ENCODE results near the gene LIFR.

LIFR gene

DNA sequence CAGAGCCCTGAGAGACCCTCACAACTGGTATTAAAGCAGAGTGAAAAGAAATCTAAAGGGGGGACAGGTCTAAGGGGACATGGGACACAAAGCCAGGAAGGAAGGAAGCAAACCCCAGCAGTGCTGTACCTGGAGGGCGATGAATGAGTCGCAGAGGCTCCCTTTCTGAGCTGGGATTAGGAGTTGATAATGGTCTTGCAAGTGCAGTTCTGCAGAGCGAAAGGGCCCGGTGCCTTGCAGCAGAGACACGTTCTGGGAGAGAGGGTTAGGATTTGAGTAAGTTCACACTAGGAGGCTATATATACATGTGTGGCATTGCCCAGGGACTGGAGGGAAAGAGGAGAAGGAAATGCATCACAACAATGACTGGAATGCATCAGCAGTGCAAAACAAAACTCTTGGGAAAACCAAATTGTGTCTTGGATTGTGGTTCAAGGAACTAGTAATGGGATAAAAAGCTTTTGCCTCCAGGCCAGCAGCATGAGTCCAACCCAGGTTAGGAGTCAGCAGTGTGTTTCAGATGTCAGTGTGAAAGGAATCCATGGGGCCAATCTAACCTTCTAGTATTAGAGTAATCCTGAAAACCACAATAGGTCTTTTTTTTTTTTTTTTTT lies 38.8 kb upstream of the LIFR start:
- TF ChIP-seq RAD21 (IDR thresholded peaks at IDR 0.05; ENCODE audit: low read depth) (no peak), TAF1 (IDR thresholded peaks at IDR 0.05; ENCODE audit: low read depth) (no peak), YY1 (IDR thresholded peaks at IDR 0.05; ENCODE audit: low read depth) (no peak), EP300 (IDR thresholded peaks at IDR 0.05; ENCODE audit: borderline replicate concordance) (no peak), FOXM1 (IDR thresholded peaks at IDR 0.05; ENCODE audit: borderline replicate concordance, low read depth) (no peak), TEAD4 (IDR thresholded peaks at IDR 0.05) (no peak), EGR1 (IDR thresholded peaks at IDR 0.05) (no peak), NFIC (IDR thresholded peaks at IDR 0.05) (no peak), TCF12 (IDR thresholded peaks at IDR 0.05; ENCODE audit: low read depth) (no peak), ZBTB7A (IDR thresholded peaks at IDR 0.05; ENCODE audit: low read depth) (no peak), CREB1 (IDR thresholded peaks at IDR 0.05; ENCODE audit: low read depth) (no peak)
- TF ChIP-seq, protein P1, sequence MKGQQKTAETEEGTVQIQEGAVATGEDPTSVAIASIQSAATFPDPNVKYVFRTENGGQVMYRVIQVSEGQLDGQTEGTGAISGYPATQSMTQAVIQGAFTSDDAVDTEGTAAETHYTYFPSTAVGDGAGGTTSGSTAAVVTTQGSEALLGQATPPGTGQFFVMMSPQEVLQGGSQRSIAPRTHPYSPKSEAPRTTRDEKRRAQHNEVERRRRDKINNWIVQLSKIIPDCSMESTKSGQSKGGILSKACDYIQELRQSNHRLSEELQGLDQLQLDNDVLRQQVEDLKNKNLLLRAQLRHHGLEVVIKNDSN (IDR thresholded peaks at IDR 0.05), result no peak
- TF ChIP-seq, protein P2, sequence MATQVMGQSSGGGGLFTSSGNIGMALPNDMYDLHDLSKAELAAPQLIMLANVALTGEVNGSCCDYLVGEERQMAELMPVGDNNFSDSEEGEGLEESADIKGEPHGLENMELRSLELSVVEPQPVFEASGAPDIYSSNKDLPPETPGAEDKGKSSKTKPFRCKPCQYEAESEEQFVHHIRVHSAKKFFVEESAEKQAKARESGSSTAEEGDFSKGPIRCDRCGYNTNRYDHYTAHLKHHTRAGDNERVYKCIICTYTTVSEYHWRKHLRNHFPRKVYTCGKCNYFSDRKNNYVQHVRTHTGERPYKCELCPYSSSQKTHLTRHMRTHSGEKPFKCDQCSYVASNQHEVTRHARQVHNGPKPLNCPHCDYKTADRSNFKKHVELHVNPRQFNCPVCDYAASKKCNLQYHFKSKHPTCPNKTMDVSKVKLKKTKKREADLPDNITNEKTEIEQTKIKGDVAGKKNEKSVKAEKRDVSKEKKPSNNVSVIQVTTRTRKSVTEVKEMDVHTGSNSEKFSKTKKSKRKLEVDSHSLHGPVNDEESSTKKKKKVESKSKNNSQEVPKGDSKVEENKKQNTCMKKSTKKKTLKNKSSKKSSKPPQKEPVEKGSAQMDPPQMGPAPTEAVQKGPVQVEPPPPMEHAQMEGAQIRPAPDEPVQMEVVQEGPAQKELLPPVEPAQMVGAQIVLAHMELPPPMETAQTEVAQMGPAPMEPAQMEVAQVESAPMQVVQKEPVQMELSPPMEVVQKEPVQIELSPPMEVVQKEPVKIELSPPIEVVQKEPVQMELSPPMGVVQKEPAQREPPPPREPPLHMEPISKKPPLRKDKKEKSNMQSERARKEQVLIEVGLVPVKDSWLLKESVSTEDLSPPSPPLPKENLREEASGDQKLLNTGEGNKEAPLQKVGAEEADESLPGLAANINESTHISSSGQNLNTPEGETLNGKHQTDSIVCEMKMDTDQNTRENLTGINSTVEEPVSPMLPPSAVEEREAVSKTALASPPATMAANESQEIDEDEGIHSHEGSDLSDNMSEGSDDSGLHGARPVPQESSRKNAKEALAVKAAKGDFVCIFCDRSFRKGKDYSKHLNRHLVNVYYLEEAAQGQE (IDR thresholded peaks at IDR 0.05; ENCODE audit: low read depth), result no peak
- TF ChIP-seq, protein P3, sequence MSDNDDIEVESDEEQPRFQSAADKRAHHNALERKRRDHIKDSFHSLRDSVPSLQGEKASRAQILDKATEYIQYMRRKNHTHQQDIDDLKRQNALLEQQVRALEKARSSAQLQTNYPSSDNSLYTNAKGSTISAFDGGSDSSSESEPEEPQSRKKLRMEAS (IDR thresholded peaks at IDR 0.05), result no peak

DNA sequence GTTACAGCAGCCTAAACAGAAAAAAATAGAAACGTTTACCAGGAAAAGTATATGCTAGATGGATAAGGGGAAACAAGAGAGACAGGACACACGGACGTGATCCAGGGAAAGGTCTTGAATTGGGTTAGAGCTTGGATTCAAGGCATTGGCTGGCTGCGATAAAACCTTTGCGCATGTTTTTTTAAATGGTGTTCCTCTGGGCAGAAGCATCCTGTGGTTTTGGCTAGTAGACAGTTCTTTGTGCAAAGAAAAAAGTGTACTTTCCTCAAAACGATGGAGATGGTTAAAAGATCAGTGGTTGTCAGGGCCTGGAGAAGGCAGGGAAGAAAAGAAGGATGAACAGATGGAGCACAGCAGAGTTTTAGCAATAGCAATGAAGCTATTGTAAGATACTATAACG lies 37.5 kb upstream of the LIFR start:
- TF ChIP-seq NFIC (IDR thresholded peaks at IDR 0.05) (no peak), TEAD4 (IDR thresholded peaks at IDR 0.05) (no peak)
- TF ChIP-seq, protein P1 (IDR thresholded peaks at IDR 0.05), result no peak
- TF ChIP-seq, protein P2 (IDR thresholded peaks at IDR 0.05; ENCODE audit: low read depth), result no peak

DNA sequence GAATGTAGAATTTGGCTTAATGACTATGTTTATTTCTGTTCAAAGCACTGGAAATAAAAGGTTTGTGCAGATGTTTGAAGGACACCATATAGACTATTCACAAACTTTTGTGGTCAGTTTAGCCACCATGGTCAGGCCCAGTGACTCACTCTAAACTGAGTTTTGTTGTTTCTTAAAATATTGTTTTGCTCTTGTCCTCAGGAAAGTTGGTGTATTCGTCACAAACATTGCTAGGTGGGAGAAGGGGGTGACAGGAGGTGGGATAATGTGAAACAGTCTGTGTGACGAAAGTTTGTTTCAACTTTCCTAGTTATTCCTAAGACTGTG lies 35.0 kb upstream of the LIFR start:
- TF ChIP-seq TAF1 (IDR thresholded peaks at IDR 0.05; ENCODE audit: low read depth) (no peak), FOXM1 (IDR thresholded peaks at IDR 0.05; ENCODE audit: borderline replicate concordance, low read depth) (no peak), ZBTB7A (IDR thresholded peaks at IDR 0.05; ENCODE audit: low read depth) (no peak), NFIC (IDR thresholded peaks at IDR 0.05) (no peak), YY1 (IDR thresholded peaks at IDR 0.05; ENCODE audit: low read depth) (no peak), TCF12 (IDR thresholded peaks at IDR 0.05; ENCODE audit: low read depth) (no peak), CREB1 (IDR thresholded peaks at IDR 0.05; ENCODE audit: low read depth) (no peak), CEBPB (IDR thresholded peaks at IDR 0.05) (no peak), RAD21 (IDR thresholded peaks at IDR 0.05; ENCODE audit: low read depth) (no peak), TEAD4 (IDR thresholded peaks at IDR 0.05) (no peak), EGR1 (IDR thresholded peaks at IDR 0.05) (no peak), EP300 (IDR thresholded peaks at IDR 0.05; ENCODE audit: borderline replicate concordance) (no peak)
- TF ChIP-seq, protein P2 (IDR thresholded peaks at IDR 0.05; ENCODE audit: low read depth), result no peak
- TF ChIP-seq, protein P1 (IDR thresholded peaks at IDR 0.05), result no peak
- TF ChIP-seq, protein P3 (IDR thresholded peaks at IDR 0.05), result no peak

DNA sequence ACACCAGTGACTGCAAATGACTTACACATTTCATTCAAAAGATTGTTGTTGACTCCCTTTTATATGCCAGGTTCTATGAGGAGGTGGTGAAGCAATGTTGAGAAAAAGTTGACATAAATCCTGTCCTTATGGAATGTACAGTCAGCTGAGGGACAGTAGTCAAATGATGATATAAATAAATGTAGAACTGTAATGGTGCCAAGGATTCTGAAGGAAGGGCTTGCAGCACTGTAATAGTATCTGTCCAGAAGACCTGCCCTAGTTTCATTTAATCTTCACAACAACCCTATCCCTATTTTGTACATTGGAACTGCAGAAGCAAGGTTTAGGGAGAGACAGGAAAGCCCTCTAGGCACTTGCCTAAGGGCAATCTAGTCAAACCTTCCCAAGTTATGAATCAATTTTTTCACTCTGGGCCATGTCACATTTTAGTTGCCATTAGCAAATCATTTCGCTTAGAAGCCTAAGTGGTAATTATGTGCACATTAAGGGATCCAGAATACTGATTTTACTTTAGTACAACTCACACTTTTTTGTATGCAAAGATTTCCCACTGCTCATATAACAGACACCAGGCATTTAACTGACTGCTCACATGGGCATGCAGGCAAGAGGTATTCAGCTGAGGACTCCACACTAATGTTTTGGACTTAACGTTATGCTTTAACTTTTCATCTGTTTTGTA lies 34.5 kb upstream of the LIFR start:
- TF ChIP-seq, protein P1 (IDR thresholded peaks at IDR 0.05), result no peak
- TF ChIP-seq ZBTB7A (IDR thresholded peaks at IDR 0.05; ENCODE audit: low read depth), result no peak
- TF ChIP-seq EP300 (IDR thresholded peaks at IDR 0.05; ENCODE audit: borderline replicate concordance), result no peak
- no peak for TF ChIP-seq TEAD4 (IDR thresholded peaks at IDR 0.05)
- no peak for TF ChIP-seq YY1 (IDR thresholded peaks at IDR 0.05; ENCODE audit: low read depth)
- no peak for TF ChIP-seq CREB1 (IDR thresholded peaks at IDR 0.05; ENCODE audit: low read depth)
- no peak for TF ChIP-seq EGR1 (IDR thresholded peaks at IDR 0.05)
- no peak for TF ChIP-seq NFIC (IDR thresholded peaks at IDR 0.05)
- no peak for TF ChIP-seq CEBPB (IDR thresholded peaks at IDR 0.05)
- TF ChIP-seq, protein P3 (IDR thresholded peaks at IDR 0.05), result no peak
- TF ChIP-seq, protein P2 (IDR thresholded peaks at IDR 0.05; ENCODE audit: low read depth), result no peak
- TF ChIP-seq TCF12 (IDR thresholded peaks at IDR 0.05; ENCODE audit: low read depth), result no peak
- no peak for TF ChIP-seq FOXM1 (IDR thresholded peaks at IDR 0.05; ENCODE audit: borderline replicate concordance, low read depth)
- TF ChIP-seq TAF1 (IDR thresholded peaks at IDR 0.05; ENCODE audit: low read depth), result no peak
- TF ChIP-seq RAD21 (IDR thresholded peaks at IDR 0.05; ENCODE audit: low read depth), result no peak
